GF-D8 (cell line): Measurements from ENCODE around the gene CYRIA.

ENCODE experiments used
- DNase-seq: peaks from one replicate; lab custom pipeline; 2025; lab: John Stamatoyannopoulos, UW

The CYRIA gene

DNA sequence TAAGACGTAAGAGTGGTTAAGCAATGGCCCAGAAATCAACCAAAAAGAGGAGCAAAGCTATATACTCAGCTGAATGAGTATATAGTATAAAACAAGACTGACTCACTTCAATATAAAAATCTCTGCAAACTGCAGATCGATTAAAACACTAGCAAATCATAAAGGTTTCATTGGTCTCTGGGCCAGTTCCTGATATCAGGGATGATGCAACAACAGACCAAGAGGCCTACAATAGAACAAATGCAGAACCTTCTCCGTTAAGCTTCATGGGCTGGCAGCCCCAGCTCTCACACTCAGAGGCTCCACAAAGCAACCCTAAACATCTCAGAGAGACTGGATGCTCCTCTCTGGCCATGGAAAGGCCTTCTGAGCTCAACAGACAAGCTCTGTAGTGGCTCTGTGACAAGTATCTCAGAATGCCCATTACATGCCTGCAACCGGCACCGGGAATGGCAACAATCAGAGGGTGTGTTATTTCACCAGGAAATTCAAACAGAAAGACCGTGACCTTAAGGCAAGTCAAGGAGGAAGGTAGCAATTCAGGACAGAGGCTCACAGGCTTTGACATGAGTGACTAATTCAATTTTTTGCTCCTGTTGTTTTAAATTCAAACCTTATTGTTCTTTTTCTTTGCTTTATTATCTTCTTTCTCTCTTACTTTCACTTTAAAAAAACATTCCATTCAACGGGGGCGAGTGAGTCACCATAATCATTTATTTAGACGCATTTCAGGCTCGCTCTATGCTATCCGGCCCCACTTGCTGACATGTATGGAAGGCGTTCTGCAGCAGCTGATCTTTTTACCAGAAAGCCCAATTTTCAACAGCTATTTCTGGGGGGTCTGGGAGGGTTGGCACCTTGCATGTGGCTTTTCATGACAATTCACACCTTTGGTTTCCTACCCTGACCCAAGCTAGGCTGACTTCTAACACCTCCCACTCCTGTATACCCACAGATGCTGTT, 15.1 kb downstream of the CYRIA start:
- DNase-seq: no peak

DNA sequence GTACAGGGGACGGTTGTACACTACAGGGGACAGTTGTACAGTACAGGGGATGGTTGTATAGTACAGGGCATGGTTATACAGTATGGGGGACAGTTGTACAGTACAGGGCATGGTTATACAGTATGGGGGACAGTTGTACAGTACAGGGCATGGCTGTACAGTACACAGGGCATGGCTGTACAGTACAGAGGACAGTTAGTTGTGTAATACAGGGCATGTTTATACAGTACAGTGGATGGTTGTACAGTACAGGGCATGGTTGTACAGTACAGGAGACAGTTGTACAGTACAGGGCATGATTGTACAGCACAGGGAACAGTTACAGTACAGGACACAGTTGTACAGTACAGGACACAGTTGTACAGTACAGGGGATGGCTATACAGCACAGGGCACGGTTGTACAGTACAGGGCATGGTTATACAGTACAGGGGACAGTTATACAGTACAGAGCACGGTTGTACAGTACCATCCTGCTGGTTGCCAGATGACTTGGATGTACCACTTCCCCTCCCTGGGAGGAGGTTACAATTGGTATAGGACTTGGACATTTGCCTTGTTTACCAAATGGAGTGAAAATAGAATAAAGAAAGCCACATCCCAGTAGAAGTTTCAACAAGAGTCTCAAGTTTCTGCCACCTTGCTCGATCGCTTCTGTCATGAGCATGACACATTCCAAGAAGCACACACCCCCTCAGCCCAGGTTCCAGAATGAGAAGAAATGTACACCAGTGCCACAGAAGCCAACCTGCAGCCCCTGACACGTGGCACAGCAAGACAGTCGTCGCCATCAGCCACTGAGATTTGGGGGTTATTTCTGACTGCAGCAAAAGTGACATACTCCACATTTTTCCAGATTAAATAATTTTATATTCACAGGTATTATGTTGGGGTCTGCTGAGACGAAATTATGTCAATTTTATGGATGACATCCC, 16.0 kb downstream of the CYRIA start:
- no peak for DNase-seq

DNA sequence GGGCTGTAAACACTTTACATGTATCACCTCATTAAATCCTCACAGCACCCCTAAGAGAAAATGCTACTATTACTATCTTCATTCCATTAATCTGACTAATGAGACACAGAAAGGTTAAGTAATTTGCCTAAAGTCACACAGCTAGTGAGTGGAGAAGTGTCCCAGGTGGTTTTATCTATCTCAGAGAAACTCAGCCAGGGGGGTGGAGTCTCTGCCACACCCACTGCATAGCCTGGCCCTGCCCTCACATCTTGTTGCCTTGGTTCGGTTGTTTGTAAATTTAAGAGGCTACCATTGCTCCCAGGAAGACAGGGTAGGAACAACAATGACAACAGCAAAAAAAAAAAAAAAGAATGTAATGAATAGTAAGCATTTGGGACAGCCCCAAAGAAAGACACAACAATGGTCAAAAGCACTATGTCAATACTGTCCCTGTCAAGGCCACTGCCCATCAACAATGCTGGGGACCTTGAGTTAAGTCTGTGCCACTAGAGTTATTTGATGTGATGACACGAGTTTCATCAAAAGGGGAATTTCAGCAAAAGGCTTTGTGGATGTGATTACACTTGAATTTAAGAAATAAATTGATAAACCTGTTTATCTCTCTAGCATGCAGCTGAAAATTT, 17.5 kb downstream of the CYRIA start:
- DNase-seq: no peak

DNA sequence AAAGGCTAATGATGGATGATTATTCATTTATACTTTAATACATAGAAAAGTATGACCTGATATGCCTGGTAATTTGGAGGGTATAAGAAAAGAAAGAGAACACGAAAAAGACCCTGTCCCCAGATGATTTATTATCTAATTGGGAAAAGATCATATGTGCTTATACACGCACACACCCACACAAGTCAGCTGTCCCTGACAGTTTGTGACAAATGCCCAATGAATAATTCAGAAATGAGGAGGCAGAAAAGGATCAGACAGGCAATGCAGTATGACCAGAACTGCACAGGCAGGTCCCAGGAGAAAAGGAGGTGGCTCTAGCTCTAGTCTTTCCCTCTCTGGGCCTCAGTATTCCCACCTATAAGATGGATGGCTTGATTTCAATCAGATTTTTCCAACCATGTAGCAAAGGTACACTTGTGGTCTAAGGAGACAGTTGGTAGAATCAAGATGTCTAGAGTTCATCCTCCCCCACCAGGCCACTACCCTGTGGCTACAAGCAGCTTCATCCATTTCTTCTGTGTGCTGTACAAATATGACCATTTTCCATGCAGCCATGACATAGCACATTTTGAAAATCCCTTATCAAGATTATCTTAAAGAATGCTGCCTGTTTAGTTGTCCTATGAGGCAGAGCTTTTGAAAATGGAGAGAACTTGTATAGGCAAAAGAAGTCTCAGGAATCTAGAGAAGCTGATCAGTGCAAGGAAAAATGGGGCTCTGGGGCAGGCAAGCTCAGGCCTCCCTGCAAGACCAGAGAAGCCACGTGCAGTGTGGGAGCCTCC, 19.7 kb downstream of the CYRIA start:
- DNase-seq: no peak

DNA sequence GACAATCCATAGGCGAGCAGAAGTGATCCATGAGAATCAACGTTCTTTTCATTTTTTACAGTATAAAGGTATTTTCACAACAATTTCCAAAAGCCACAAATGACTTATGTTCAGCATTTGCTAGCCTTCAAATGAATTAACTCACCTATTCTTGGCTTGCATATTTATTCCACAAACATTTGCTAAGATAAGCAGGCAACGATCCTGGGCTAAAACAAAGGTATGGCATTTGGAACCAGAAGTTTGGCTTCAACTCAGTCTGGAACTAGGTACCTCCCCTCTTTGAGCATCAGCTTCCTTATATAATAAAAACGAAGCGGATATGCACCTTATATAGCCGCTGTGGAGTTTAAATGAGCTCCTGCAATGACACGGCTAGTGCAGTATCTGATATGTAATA, 20.5 kb downstream of the CYRIA start:
- no peak for DNase-seq

DNA sequence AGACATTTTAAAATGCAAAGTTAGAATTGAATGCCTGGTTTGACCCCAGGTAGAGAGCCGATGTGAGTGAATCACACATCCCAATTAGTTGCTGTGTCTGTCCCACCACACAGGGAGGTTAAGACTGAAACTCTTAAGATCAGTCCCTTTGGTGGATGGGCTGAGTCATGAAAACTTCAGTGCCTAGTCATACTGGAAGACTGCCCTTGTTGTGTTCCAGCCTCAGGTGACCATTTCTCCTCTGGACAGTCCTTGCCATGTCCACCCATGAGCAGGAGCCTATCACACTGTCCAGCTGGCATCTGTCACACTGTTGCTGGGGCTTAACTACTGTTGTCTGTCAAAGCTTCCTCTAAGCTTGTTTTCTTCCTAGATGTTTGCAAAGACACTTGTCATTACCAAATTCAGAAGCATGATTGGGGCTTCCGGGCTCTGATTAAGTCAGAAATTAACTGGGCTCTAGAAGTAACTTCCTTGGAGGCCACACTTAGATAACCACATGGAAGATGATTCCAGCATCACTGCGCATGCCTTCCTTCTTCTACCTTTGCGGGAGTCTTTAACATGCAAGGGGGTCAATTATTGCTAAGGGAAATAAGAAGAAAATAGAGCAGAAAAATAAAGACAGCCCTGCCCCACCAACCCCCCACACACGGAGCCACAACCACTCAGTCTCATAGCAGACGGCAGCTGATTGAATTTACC, 21.3 kb downstream of the CYRIA start:
- DNase-seq: no peak

DNA sequence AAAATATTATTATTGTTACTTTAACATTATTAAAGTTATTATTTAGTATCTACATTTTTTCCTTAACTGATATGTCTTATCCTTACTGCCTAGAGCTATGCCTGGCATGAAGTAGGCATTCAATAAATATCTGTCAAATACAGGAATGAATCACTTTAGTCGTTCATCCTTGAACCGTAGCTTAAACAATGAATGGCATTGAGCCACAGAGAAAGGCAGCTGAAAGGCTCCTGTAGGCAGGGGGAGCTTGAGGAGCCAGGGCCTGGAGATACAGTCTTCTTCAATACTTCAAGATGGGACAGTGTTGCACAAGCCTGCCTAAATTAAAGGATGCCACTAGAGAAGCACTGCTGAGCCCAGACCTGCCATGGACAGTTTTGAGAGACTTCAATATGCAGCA, 22.5 kb downstream of the CYRIA start:
- no peak for DNase-seq

DNA sequence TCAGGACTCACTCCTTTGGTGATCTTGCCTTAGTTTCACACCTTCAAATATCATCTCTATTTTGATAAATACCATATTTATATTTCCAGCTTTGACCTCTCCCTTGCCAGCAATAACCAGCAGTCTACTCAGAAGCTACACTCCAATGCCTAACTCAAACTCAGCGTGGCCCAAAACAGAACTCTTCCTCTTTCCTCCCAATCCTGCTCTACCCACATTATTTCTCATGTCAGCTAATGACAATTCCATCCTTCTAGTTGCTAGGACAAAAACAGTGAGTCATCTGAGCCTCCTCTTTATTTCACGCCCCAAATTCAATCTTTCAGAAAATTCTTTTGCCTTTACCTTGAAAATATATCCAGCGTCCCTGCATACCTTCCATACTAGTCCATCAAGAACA, 23.5 kb downstream of the CYRIA start:
- no peak for DNase-seq

DNA sequence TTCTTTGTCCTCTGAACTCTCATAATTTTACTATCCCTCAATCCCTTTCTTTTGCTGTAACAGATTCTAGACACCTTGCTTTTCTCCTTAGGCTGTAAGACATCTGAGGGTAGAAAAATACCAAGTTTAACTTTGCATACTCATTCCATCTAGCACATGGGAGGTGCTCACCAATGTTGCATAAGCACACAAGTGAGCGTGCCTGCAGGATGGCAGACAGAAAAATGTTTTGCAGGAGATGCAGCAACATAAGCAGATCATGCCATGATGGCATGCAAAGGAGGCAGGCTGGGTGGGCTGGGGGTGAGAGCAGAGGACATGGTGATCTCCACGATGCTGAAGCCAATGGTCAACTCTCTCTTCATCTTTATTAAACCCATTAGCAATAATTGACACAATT, 24.1 kb downstream of the CYRIA start:
- DNase-seq: no peak

DNA sequence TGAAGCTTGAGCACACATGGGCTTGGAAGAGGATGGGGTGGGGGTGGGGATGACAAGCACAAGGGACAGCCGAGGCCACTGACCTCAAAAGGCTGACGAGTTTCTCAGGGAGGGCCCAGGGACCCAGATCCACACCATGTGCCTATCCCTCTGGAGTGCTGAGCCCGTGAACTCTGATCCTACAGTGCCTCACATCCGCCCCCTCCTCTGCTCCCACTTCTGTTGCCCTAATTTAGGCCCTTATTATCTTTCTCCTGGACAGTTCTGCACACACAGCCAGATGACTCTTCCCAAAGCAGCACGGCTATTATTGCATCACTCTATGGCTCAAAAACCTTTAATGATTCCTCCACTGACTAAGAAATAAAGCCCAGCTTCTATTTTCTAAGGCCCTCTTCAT, 24.8 kb downstream of the CYRIA start:
- no peak for DNase-seq

DNA sequence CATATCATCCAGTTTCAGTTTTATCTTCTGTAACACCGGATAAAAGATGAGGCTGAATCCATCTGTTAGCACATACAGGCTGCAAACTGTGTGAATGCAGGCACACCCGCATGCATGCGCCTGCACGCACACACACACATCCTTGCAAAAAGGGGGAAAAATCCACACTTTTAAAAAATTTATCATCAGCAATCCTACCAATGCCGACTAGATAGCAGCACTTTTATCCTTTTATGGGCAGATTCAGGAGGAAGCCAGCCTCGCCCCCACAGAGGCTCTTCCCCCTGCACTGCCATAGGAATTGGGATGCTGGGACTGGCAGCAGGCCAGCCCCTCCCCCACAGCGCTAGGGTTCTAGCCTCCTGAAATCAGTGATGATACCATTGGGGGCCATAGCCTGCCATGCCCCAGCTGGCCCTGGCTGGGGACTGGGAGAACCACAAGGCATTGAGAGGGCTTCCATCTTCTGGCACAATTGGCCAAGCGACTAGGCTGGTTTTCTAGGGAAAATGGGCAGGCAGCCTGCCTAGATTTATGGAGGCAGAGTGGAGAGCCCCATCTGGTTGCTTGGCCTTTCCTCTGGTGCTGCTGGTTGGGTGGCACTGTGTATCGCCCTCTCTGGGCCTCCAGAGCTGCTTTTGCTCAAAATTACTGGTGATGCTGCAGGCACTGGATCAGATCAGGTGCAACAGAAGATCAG, 25.5 kb downstream of the CYRIA start:
- no peak for DNase-seq

DNA sequence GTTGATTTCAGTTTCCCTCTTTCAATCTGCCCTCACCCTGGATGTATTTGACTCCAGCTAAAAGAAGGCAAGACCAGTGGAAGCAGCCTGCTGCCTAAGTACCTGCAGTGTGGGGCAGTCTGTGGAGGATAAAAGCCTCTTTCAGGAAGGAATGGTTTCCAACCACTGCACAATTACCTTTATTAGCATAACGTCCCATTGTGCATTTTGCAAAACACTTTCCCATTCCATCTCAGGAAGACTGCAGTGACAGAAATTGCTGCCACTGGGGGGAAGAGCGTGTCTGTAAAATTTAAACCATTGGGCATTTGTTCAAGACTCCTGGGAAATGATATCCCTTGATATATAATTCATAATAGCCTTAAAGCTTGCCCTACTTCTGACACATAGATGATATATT, 26.2 kb downstream of the CYRIA start:
- DNase-seq: no peak

DNA sequence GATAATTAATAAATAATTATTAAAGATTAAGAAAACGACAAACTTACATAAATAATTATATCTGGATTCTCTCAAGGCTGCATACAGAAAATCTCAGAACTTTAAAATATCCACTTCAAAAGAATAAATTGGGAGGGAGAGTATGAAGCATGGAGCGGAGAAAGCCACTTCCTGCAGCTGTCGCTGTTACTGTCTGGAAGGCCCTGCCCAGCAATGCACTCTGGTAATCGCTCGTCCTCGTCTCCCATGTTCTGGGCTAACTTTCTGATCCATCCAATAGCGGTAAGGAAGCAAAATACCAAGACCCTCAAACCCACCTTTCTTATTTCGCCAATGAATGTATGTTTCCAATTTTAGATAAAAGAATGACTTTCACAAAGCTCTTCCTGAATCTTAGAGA, 26.7 kb downstream of the CYRIA start:
- DNase-seq: no peak

DNA sequence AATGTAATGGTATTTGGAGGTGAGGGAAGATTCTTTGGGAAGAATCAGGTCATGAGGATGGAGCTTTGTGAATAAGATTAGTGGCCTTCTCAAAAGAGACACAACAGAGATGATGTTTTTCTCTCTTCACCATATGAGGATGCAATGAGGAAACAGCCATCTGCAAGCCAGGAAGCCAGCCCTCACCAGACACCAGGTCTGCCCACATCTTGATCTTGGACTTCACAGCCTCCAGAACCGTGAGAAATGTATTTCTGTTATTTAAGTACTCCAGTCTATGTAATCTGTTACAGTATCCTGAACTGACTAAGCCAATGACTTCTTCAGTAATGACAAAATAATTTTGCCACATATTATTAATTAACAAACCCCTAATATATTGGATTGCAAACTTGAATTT, 28.3 kb downstream of the CYRIA start:
- no peak for DNase-seq

DNA sequence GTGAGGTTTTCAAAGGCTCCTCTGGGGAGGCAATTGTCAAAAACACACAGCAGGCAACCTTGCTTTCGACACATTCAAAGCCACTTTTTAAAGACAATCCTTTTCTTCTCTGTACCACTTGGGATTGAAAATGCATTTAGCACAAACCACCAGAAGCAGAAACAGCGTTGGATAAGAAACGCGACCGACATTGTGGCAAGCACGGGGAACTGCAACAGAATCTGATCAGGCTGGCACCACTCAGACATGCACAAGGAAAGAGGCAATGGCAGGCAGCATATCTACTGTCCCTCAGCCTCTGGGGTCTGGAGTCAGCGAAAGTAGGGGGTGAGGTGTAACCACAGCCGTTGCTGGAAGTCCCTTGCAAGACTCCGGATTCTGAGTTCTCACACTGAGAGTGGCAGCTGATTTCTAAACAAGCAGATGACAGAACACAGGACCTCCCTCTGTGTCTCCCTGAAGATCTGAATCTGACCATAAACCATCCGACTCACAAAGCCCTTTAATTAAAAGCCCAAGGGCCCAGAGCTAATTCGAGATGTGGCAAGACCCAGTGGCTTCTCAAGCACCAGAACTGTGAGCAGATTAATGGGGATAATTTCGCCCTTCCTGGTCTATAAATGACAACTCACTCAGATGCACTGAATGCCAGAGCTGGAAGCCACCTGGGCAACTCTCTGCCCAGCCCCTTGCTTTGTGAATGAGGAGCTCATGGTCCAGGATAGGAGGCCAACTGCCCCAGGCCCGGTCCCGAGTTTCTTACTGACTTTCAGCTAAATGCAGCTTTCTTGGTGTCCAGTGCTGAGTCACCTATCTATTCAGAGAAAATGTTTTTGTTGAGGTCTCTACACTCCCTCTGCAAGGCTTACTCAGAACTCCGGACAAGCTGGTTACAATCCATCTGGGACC, 29.6 kb downstream of the CYRIA start:
- no peak for DNase-seq

DNA sequence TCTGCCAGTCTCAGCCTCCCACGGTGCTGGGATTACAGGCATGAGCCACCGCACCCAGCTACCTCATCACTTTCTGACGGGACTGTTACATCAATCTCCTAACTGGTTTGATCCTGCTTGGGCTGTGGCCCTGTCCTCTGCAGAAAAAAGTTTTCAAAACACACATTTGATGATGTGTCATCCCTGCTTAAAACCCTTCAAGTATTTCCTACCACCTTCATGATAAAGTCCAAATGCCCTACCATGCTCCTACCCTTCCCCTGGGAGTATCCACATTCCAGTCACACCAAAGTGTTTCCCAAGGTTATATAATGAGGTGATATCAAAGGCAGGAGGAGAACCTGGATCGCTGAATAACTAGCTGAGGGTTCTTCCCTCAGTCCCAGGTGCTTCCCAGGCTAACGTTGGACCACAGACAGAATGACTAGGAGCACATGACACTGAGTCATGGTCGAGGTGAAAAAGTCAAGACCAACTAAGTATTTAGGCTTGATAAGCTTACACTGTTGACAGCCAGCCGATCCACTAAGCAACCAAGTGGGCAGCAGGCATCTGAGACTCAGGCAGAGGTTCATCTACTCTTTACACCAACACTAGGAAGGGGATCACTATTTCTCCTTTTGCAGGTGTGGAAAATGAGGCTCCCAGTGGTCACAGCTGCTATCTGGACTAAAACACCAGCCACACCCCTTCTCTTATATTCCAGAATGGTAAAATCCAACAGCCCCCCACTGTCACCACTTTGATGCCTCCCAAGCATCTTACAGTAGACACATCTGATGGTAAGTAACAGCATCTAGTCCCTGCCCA, 31.8 kb downstream of the CYRIA start:
- no peak for DNase-seq

DNA sequence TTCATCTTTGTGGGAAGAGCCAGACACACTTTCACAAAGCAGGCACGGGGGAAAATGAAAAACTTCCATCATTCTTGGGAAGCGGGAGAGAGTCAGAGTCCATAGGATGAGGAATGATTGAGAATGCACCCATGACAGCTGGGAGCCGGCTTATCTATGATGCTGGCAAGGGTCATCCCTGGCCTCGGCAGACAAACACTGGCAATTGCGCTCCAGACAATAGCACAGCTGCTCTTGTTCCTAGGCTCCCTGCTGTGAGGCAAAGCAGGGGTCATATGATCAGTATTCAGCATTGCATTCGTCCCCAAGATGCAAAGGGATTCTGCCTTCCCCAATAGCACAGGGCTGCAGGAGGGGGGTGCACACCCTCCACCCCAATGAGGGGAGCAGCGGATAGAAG, 33.0 kb downstream of the CYRIA start:
- DNase-seq: no peak

DNA sequence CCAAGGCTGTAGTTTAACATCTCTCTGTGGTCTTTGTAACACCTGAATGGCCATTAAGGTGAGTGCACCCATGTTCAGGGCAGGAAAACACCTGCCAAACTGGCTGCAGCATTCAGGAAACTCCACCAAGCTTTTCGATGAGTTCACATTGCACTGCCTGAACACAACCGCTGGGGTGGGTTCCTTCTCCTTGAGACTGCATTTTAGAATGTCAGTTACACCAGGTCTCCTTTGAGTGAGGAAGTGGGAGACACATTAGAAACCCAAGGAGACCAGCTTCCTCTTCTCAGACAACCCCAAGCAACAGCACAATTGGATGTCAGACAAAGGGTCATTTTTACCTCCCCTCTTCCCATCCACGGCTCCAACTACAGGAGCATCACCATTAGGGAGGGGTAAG, 35.2 kb downstream of the CYRIA start:
- no peak for DNase-seq

DNA sequence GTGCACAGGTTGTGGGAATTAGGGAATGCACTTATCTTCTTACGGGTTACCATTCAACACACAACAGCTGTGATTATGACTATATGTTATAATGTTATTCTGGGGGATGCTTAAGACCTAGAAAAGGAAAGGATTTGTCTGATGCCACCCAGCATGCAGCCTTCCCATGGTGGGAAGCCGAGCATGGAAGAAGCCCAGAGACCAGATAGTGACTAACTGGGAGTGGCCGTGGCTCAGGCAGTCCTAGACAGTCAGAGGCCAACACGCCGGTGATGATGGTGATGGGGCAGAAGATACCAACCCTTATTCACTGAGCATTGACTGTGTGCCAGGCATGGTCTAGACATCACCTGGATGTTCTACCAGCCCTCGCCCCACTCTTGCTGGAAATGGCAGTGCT, 35.9 kb downstream of the CYRIA start:
- DNase-seq: no peak
